OCI-LY1 (cell line): Measurements from ENCODE around the gene TCF25.

Source experiments
- EZH2 ChIP-seq: fragments of 200-600 bp; sonication (generic), shearing (Covaris generic); IDR thresholded peaks from 2 replicates; pipeline ENCODE4 v1.8.0; 2017; ENCODE audit warnings: borderline replicate concordance, mixed run types, mild to moderate bottlenecking, antibody characterized with exemption, low read length, moderate library complexity, mixed read lengths
- TF ChIP-seq, protein P1 (sequence below): fragments of 200-600 bp; sonication (generic), shearing (Covaris generic); IDR thresholded peaks from 2 replicates; pipeline ENCODE4 v1.5.1; 2017; ENCODE audit warnings: mild to moderate bottlenecking, antibody characterized with exemption, low read length, moderate library complexity, mixed read lengths

DNA sequence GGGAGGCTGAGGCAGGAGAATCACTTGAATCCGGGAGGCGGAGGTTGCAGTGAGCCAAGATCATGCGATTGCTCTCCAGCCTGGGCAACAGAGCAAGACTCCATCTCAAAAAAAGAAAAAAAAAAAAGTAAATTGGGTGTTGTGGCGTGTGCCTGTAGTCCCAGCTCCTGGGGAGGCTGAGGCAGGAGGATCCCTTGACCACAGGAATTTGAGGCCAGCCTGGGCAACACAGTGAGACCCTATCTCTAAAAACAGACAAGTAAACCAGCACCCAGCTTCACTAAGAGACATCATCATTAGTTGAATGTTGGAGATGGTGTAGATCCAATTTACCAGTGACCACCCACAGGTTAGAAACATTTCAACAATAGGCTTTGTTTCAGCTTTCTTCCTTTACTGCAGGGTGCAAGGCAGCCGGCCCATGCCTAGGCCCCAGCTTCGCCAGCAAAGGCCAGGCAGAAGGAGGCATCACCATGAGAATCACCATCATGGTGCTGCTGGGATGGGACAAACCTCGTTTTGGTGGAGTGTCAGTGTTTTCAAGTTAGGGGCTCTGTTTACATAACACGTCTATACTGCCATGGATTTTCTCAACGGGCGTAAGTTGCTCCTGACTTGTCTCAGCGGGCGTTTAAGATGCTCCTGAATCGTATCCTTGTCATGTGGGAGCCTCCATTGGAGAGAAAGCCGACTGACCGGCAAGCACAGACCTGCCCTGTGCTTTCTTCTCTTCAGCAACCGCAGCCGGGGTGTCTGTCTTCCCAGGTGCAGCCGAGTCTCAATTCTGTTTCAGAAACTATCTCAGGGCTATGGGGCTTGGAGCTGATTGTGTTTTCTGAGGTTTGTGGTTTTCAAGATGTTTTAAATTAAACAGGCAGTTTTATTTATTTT lies 7.3 kb downstream of the TCF25 start:
- TF ChIP-seq, protein P1, sequence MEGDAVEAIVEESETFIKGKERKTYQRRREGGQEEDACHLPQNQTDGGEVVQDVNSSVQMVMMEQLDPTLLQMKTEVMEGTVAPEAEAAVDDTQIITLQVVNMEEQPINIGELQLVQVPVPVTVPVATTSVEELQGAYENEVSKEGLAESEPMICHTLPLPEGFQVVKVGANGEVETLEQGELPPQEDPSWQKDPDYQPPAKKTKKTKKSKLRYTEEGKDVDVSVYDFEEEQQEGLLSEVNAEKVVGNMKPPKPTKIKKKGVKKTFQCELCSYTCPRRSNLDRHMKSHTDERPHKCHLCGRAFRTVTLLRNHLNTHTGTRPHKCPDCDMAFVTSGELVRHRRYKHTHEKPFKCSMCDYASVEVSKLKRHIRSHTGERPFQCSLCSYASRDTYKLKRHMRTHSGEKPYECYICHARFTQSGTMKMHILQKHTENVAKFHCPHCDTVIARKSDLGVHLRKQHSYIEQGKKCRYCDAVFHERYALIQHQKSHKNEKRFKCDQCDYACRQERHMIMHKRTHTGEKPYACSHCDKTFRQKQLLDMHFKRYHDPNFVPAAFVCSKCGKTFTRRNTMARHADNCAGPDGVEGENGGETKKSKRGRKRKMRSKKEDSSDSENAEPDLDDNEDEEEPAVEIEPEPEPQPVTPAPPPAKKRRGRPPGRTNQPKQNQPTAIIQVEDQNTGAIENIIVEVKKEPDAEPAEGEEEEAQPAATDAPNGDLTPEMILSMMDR = no peak
- no peak for TF ChIP-seq EZH2
